NCI-H2029 treated with DMSO at 0.1 percent for 48 hours (cell line): ENCODE data around the gene CEP76.
"Not testable (repeated sequence)": the region's sequence is repeated elsewhere in the genome, so short reads cannot be mapped to it uniquely, and the experiment has no call there.

Experiments used
- DNase-seq: peaks from one replicate; lab custom pipeline; 2025; lab: John Stamatoyannopoulos, UW

Gene CEP76

GRCh38 chr18:12643756-12644155 lies 58.8 kb downstream of the CEP76 start:
- DNase-seq = not testable (repeated sequence)

GRCh38 chr18:12640881-12641200 lies 61.7 kb downstream of the CEP76 start:
- DNase-seq = no peak

GRCh38 chr18:12639990-12640880 lies 62.3 kb downstream of the CEP76 start:
- no peak for DNase-seq

GRCh38 chr18:12638644-12639124 lies 63.8 kb downstream of the CEP76 start:
- DNase-seq = no peak

- no peak for DNase-seq
These were observed 64.5 kb downstream of the CEP76 start for GRCh38 chr18:12637901-12638643.

GRCh38 chr18:12637393-12637792 lies 65.1 kb downstream of the CEP76 start:
- no peak for DNase-seq

GRCh38 chr18:12631831-12632477 lies 70.6 kb downstream of the CEP76 start:
- DNase-seq = no peak

GRCh38 chr18:12630136-12630535 lies 72.4 kb downstream of the CEP76 start:
- DNase-seq = no peak

GRCh38 chr18:12628706-12629702 lies 73.5 kb downstream of the CEP76 start:
- no peak for DNase-seq

- DNase-seq = not testable (repeated sequence)
These were observed 75.3 kb downstream of the CEP76 start for GRCh38 chr18:12627199-12627598.

- no peak for DNase-seq
These were observed 77.3 kb downstream of the CEP76 start for GRCh38 chr18:12625241-12625640.
